Fibroblast of skin of right quadriceps (primary cell): ENCODE results near the gene PCBP2.

Source experiments
- DNase-seq: peaks from one replicate; pipeline ENCODE4 v3.0.0-alpha.2; 2013

The PCBP2 gene

DNA sequence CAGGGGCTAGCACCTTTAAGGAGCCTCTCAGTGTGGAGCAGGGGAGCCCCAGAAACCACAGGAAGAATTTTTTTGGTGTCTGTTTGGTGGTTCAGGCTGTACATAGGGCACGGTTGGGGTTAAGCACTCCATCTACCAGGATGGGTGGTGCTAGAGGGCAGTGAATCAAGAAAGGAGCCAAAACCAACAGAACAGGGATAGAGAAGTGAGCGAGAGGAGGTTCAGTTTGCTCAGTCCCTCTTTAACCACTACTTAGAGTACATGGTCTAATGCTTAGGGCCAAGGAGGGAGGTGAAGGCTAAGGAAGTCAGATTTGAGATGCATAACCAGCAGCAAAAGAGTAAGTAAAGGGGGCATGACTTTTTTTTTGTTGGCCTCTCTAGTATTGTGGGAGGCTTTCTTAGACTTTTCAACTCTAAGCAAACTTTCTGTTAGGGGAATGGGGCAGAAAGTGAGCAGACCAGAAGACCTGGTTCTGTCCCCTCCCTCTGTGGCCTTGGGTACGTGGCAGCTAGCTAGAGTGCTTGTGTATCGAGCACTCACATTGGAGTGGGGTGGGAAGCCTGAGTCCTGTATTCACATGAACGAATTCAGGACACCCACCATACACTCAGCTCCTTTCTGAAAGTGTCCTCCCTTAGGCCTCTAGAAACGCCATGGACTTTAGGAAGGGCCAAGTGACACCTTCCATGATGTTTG lies 62.0 kb downstream of the PCBP2 start:
- DNase-seq, result no peak

DNA sequence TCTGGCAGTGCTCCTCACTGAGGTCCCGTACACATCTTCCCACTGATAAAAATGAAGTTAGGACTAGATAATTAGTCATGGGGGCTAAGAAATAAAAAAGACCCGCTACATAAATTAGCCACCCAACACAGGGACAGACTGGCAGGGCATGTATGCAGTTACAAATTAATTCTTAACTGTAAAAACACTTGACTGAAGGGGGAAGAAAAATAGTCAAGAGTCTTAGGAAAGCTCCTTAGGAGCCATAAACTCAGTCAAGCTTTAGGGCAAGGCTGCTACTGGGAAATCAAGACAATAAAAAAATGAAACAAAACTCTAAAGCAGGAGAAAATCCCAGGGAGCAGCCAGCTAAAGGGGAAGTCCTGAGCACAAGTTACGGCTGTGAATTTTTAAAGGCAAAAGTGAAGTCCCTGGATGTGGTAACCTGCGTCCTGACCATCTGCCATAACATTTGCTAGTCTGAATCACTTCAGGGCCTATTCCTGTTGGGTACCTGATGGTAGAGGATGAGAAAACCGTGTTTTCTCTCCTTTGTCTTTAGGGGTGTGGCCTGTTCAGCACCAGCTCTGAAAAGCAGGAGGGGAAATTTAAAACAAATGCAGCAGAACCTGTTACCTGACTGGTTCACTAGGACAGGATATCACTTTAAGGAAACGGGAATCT lies 62.9 kb downstream of the PCBP2 start:
- no peak for DNase-seq

DNA sequence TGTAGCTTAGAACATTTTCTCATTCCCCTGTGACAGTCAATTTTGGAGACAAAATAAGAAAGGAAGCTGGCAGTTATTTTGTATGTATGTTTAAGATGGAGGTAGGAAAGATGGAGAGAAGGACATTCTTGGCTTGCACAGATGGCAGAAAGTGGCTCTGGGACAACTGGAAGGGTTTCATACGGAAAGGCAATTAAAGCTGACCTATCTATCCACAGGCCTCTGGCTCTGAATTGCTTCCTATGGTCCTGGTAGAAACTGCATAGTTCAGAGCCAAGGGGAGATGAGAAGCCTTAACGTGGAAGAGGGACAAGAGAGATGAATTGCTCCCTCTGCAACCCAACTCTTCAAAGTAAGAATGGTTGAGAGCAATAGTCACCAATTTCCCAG lies 63.4 kb downstream of the PCBP2 start:
- no peak for DNase-seq

DNA sequence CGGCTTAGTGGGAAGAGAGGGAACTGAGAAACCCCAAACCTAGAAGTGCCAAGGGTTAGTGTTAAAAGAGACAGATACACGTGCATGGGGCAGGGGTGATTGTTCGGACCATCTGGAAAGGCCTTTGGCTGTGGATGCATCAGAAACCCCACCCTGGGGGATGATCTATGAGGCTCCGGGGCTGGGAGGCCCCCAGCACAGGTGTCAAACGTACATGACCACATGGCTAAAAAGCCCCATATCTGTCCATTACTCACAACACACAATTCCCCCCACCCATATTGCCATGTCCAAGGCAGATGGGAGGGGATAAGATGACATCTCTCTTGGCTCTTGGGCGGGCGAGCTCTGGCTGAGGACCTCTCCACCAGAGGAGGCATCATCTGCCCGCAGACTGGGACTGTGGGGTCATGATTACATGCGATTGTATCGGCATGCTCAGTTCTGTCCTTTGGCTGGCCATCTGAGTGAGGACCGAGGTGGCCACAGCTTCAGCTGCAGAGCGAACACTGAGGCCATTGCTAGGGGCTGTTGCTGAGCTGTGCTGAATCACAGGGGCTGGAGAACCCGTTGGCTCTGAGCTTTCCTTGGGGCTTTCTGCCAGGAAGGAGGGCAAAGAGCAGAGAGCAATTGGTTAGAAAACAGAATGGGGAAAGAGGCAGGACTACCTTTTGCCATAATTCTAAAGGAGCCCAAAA lies 65.0 kb downstream of the PCBP2 start:
- no peak for DNase-seq

DNA sequence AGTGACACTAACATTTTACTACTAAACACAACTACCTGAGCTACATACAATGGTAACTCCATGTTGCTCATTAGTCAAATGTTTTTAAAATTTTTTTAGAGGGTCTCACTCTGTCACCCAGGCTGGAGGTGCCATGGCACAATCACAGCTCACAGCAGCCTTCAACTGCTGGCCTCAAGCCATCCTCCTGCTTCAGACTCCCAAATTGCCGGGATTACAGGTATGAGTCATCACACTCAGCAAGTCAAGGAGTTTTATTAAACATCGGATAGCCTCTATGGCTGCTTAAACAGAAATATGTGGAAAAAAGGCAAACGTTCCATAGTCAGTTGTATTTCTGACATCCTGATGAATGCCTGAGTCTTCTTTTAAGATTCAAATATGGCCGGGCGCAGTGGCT lies 66.5 kb downstream of the PCBP2 start:
- peak; percentile 29 for DNase-seq

DNA sequence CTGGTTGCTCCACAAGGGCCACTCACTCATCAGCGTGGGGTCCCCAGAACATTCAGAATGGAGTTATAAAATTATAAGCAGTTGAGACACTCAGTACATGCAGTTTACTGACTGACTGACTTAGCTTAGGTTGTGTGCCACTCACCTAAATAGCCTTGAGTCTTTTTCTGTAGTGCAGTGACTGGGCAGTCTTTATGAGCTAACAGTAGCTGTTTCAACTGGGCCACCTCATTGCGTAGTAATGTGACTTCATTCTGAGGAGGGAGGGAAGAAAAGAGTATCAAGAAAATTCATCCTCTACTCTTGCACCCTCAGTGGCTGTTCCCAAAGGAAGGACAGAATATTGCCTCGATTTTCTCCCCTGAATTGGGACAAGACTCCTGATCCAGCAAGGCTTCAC lies 71.2 kb downstream of the PCBP2 start:
- no peak for DNase-seq

DNA sequence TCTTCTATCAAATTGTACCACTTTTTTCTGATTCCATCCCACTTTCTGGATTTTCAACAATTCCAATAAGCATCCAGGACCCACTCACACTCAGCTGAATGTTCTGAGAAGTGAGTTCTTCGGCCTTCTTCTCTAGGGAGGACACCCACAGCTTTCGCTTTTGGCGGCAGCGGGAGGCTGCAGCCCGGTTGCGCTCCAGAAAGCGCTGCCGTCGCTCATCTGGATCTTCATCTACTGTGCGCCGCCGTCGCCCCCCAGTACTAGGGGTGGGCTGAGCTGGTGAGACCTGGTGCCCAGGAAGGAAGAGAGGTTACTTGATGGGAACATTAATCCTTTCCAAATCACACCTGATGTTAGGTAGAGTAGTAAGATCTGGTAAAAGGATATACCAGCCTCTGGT lies 72.6 kb downstream of the PCBP2 start:
- DNase-seq, result no peak

DNA sequence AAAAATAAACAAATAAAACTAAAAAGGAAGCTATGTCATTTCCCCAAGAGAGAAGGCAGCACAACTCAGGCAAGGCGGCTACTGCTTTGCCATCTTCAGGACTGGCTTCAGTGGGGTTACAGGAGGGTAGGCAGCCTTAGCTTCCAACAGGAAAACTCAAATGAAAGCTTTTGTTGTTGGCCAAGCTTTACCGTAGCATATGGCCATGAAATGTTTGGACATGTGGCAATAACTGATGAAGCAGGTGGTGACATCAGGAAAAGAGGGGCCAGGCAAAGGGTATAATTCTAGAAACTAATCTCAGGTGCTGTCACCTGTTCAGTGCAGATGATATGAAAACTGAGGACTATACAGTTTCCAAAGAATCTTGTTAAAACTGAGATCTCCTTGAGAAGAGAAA lies 78.2 kb downstream of the PCBP2 start:
- no peak for DNase-seq
